ENCODE data around the gene AP4S1. TPM values are rescaled to one million over a fixed set of nuclear protein-coding genes. Genes with fewer than 3 reads are reported as not detected.

AP4S1 gene
- total and polyA plus RNA-seq, 8 donors, result 0.45 to 15.6 (median 5.0) TPM; not detected in 1

GRCh38 chr14:31027847-31028246 lies 2.4 kb downstream of the AP4S1 start:
- intact Hi-C loops (cut with DNase I; ENCODE audit: low total_unique reads), result no loop called here
- no peak for DNase-seq
- no peak for TF ChIP-seq EP300 (IDR thresholded peaks at IDR 0.05)
- TF ChIP-seq CTCF (IDR thresholded peaks at IDR 0.05), result no peak
- TF ChIP-seq POLR2AphosphoS5 (IDR thresholded peaks at IDR 0.05), result no peak
- no peak for TF ChIP-seq POLR2A (IDR thresholded peaks at IDR 0.05)
- no peaks in the 10 kb centered on the region for H3K27me3 ChIP-seq
- 88 to 100% (median 97%) methylated on average over 1 of the region's 1 CpG for WGBS, 5 donors
- no peaks in the 10 kb centered on the region for H3K36me3 ChIP-seq
- H3K27ac ChIP-seq, result peak overlapping the region in 3 of 5 donors; percentile 99 to 100 (median 100)
- peaks cover 9 to 45% (median 23%) of the 10 kb centered on the region in 4 donors for H3K4me1 ChIP-seq
- no peaks in the 10 kb centered on the region for H3K9me3 ChIP-seq
- H3K4me3 ChIP-seq, result peak overlapping the region in 1 of 4 donors; percentile 98

GRCh38 chr14:31029016-31029970 lies 3.8 kb downstream of the AP4S1 start:
- no peak overlapping the region for H3K27ac ChIP-seq
- DNase-seq, result no peak
- TF ChIP-seq CTCF (IDR thresholded peaks at IDR 0.05) (no peak), POLR2AphosphoS5 (IDR thresholded peaks at IDR 0.05) (no peak), EP300 (IDR thresholded peaks at IDR 0.05) (no peak), POLR2A (IDR thresholded peaks at IDR 0.05) (no peak)
- H3K4me3 ChIP-seq, result no peak overlapping the region
- no peaks in the 10 kb centered on the region for H3K27me3 ChIP-seq
- H3K9me3 ChIP-seq, result no peaks in the 10 kb centered on the region
- H3K36me3 ChIP-seq, result no peaks in the 10 kb centered on the region
- intact Hi-C loops (cut with DNase I; ENCODE audit: low total_unique reads), result no loop called here
- 95 to 98% (median 96%) methylated on average over 3 of the region's 3 CpGs for WGBS, 5 donors
- H3K4me1 ChIP-seq, result peaks cover 13 to 45% (median 19%) of the 10 kb centered on the region in 4 donors

GRCh38 chr14:31030469-31030868 lies 5.0 kb downstream of the AP4S1 start:
- no peak overlapping the region for H3K4me3 ChIP-seq
- peaks cover 6 to 35% (median 14%) of the 10 kb centered on the region in 4 donors for H3K4me1 ChIP-seq
- H3K9me3 ChIP-seq, result no peaks in the 10 kb centered on the region
- WGBS, 5 donors, result 92 to 96% (median 94%) methylated on average over 5 of the region's 5 CpGs
- intact Hi-C loops (cut with DNase I; ENCODE audit: low total_unique reads), result no loop called here
- TF ChIP-seq CTCF (IDR thresholded peaks at IDR 0.05), result no peak
- no peak for TF ChIP-seq POLR2AphosphoS5 (IDR thresholded peaks at IDR 0.05)
- TF ChIP-seq EP300 (IDR thresholded peaks at IDR 0.05), result no peak
- TF ChIP-seq POLR2A (IDR thresholded peaks at IDR 0.05), result no peak
- no peaks in the 10 kb centered on the region for H3K36me3 ChIP-seq
- no peaks in the 10 kb centered on the region for H3K27me3 ChIP-seq
- H3K27ac ChIP-seq, result no peak overlapping the region
- no peak for DNase-seq

- intact Hi-C loops (cut with DNase I; ENCODE audit: low total_unique reads), result no loop called here
- no peak overlapping the region for H3K27ac ChIP-seq
- no peak for TF ChIP-seq POLR2A (IDR thresholded peaks at IDR 0.05)
- no peak for TF ChIP-seq POLR2AphosphoS5 (IDR thresholded peaks at IDR 0.05)
- no peak for TF ChIP-seq CTCF (IDR thresholded peaks at IDR 0.05)
- peaks cover 0 to 24% (median 11%) of the 10 kb centered on the region in 4 donors for H3K4me1 ChIP-seq
- H3K4me3 ChIP-seq, result no peak overlapping the region
- no peaks in the 10 kb centered on the region for H3K9me3 ChIP-seq
- H3K27me3 ChIP-seq, result no peaks in the 10 kb centered on the region
- DNase-seq, result no peak
- H3K36me3 ChIP-seq, result peaks cover 0 to 11% (median 6%) of the 10 kb centered on the region in 4 donors
- 89 to 99% (median 98%) methylated on average over 4 of the region's 4 CpGs for WGBS, 5 donors
Observed at GRCh38 chr14:31036552-31036951, 11.1 kb downstream of the AP4S1 start.

Measured in stomach (tissue), 9 donors.